G401 (cell line): Measurements from ENCODE around the gene POLN. TPM values are rescaled to one million over a fixed set of nuclear protein-coding genes. Genes with fewer than 3 reads are reported as not detected.

Experiments
- DNase-seq: peaks from one replicate; pipeline ENCODE4 v3.0.0-alpha.2; 2015; ENCODE audit warnings: low spot score
- in situ Hi-C: cut with HindIII; loops from 2 replicates; pipeline ENCODE4 v1.10.0; 2016; ENCODE audit warnings: low sequenced_read_pairs, mixed read lengths
- total RNA-seq: library from RNA; depleted of rRNA; stranded (reverse); fragments of >200 nt; shearing (Covaris generic); gene quantifications from 2 replicates; pipeline ENCODE4 v1.2.3, GENCODE V29; 2014; rRNA removed

The POLN gene
- total RNA-seq: 0.17 and 0.49 TPM in 2 replicates

DNA sequence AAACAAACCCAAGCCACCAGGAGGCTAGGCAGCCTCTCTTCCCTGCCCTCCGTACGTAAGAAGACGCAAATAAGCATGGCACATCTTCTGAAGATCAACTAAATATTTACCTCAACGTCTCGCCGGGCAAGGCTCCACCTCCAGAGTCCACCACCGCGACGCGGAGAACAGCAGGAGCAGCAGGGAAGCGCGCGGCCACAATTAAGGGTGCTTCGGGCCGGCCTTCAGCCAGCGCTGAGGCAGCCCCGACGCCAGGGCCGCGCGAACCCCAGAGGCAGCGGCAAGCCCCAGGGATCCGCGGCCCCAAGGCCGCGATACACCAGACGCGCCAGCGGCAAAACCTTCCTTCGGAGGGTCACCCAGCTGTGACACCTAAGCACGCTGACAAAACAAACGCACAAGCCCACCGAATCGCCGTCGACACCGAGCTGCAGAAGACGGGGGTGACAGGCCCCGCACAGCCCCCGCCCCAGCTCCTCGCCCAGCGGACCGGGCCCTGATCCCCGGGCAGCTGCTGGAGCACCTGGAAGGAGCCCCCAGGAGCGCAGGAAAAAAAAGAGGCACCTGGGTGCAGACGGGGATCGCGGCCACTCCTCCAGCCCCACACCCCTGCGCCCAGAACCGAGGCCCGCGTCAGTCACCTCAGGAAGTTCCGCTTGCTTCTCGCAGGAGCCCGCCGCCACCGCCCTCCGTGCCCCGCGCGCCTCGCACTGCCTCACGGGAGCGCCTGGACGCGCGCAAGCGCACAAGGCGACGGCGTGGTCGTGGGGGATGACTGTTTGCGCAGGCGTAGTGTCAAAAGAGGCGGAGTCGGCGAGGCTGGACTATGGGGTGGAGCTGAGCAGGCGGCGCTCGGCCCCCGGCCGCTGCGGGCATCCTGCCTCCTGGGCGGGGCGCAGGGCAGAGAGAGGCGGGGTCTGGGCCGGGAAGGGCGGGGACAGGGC lies at the start of gene POLN, which contains the start of gene HAUS3:
Gene POLN (minus strand): TSS at position 712 of the 944 bp plus-strand sequence. CDS start 12,890 bp downstream, outside the sequence.
Gene HAUS3 (minus strand): TSS at position 712 of the 944 bp plus-strand sequence. CDS start 1,175 bp downstream, outside the sequence.
- in situ Hi-C loops: loop anchor here (10.0 kb wide), 3 partner anchors 63 to 213 kb away; no protein-coding TSS in a partner anchor
- DNase-seq: peak; percentile 96

DNA sequence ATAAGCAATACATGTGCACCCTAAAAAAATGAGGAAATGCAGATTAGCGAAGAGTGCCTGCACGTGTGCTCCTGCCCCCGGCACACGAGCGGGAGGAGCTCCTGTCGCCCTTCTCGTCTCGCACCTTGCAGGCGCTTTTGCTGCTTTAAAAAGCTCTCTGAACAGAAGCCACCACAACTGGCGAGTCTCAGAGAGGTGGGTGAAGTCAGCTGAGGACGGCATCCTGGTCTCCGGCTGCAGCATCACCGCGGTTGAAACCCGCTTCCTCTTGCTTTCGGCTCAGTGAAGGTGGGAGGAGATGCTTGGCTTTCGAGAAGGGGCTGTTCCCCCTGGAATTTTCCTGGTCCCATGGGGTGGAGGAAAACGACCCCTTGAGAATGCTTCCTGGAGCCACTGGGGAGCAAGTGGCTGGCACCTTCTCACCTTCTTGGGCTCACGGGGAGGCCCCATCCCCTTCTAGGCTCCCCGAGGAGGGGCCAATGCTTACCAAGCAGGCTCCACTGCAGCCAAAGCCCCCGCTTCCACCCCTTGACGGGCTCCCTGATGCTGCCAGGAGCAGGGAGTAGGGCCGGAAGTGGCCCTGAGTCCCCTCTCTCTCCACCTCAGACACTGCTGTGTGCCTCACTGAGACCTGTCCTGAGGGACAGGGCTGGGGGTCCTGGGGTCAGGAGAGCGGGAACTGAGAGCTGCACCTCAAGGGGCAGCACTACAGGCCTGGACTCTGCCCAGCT lies 49.2 kb upstream of the POLN start:
- no peak for DNase-seq
- in situ Hi-C loops: no loop called here

DNA sequence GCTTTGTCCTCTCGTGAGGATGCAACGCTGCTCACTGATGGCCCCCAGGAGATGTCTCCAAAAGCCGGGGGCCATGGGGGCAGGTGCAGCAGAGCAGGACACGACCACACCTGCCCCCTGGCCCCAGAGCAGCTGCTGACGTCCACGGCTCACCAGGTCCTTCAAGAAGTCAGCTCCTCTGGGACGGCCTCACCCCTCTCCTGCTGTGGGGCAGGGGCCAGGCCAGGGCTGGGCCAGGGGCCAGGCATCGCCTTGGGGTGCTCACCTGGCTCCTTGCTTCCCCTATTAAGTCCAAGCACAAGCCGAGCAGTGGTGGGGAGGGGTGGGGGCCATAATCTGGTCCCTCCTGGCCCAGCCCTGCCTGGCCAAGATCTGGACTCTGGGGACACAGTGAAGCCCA lies 48.6 kb upstream of the POLN start:
- in situ Hi-C loops: no loop called here
- no peak for DNase-seq

DNA sequence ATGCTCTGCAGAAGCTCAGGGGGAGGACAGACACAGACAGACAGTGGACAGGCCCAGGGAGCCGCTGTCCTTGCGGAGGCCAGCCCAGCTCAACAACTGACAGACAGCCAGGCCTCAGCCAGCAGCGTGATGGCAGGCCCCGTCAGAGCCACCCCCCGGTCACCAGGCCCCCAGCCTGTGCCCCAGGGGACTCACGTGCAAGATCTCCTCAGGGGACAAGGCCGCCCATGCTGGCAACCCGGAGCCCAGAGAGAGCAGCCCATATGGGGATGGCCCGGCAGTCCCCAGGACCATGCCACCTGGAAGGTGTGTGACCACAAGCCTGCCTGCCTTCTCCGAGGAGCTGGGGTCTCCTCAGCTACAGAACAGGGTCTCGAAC lies 48.0 kb upstream of the POLN start:
- DNase-seq: no peak
- in situ Hi-C loops: no loop called here

DNA sequence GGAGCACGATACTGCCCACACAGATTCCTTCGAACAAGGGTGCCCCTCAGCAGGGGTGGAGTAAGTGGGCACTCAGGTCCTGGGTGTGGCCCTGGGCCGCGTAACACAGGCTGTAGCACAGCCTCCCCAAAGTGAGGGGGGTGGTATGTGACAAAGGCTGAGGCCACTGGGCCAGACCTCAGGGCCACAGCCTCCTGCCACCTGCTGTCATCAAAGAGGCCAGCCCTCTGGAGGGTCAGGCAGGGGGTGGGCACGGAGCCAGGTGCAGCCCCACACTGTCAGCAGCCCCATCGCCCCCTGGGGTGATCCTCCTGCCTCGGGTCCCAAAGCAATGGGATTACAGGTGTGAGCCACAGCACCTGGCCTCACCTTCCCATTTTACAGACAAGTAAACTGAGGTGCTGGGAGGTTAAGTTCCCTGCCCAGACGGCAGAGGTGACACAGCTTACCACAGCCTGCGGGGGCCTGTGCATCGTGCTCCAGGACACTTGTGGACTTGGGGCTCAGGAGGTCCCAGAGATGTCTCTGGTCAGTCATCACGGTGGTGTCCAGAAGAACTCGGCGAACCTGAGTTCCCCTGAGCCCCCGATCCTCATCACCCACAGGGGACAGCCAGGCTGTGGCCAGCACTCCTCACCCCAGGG lies 47.5 kb upstream of the POLN start:
- no peak for DNase-seq
- in situ Hi-C loops: no loop called here

DNA sequence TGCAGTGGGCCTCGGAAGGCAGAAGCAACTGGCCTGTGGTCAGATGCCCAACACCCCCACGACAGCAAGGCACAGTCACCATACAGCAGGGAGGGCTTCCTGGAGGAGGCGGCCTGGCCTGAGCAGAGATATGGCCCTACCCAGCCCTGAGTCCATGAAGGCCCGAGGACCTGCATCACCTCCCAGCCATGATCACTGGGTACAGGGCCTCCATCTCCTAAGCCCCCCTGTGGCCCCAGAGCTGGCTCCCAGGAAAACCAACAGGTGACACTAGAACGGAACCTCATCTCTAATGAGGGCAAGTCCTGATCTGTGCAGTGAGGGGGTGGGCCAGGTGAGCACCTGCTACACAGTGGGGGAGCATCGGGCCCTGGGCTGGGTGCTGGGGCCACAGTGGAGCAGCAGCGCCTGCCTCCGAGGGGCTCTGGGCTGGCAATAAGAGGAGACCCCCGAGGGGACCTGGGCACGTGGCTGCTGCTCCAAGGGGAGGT lies 46.2 kb upstream of the POLN start:
- in situ Hi-C loops: no loop called here
- DNase-seq: no peak

DNA sequence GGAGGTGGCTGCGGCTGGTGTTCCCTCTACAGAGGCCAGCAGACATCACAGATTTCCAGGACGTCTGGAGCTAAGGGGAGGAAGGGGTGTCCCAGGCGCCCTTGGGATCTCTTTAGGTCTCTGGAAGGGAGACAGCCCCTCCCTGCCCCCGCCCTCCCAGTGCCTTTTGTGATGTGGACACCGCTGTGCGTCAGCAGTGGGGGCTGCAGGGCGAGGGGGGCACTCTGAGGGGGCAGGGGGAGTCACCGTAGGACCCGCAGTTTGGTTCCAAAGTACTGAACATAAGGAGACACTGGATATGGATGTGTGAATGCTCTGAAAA lies 45.6 kb upstream of the POLN start:
- DNase-seq: no peak
- in situ Hi-C loops: no loop called here

DNA sequence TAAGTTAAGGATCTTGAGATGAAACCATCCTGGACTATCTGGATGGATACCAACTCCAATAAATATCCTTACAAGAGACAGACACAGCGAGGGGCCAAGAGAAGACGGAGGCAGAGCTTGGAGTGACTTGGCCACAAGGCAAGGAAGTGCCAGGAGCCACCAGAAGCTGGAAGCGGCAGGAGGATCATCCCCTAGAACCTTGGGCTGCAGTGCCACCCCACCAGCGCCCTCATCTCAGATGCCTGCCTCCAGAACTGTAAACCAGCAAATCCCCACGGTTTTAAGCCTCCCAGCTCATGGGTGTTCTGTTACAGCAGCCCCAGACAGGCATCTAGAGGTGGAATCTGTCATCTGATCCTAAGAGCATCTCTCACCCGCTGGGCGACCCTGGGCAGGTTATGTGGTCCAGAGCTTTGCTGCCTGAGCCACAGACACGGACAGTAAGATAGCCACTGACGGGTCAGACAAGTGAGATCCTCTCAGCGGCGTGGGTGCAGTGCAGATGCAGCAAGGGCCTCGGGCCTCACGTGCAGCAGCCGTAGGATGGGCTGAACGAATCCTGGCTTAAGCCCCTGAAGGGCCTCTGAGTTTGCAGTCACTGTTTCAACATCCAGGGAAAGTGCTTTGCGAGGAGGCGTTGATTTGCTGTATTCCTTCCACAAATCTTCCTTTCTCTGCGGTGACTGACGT lies 45.1 kb upstream of the POLN start:
- in situ Hi-C loops: no loop called here
- no peak for DNase-seq

DNA sequence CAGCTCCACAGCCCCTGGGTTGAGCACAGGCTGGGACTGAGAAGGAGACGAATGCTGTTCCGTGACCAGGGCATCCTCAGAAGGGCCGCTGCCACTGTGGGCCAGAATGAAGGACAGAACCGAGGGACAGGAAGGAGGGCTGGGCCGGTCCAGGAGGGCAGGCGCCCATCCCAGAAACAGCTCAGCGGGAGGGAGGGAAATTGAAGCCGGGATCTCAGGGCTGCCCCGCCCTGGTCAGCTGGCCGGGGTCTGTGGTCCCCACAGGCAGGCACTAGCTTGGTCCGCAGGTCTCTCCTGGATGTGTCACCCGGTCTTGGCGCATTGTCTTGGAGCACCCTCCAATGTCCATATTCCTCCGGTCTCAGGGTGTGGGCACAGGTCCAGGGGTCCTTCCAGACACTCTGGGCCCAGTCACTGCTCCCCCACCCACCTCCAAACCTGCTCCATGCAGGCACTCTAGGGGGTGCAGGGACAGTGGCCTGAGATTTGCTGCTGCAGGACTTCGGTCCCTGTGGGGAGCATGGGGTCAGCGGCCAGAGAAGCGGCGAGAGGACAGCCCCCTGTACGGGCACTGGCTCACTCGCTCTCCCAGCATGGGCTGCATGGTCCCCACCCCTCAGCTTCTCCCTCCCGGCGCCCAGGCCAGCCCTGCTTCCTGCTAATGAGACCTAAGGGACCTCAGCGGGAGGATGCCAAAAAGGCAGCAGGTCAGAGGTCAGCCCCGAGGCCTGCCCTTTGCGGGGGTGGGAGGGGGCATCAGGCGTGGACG lies 43.9 kb upstream of the POLN start:
- DNase-seq: no peak
- in situ Hi-C loops: no loop called here

DNA sequence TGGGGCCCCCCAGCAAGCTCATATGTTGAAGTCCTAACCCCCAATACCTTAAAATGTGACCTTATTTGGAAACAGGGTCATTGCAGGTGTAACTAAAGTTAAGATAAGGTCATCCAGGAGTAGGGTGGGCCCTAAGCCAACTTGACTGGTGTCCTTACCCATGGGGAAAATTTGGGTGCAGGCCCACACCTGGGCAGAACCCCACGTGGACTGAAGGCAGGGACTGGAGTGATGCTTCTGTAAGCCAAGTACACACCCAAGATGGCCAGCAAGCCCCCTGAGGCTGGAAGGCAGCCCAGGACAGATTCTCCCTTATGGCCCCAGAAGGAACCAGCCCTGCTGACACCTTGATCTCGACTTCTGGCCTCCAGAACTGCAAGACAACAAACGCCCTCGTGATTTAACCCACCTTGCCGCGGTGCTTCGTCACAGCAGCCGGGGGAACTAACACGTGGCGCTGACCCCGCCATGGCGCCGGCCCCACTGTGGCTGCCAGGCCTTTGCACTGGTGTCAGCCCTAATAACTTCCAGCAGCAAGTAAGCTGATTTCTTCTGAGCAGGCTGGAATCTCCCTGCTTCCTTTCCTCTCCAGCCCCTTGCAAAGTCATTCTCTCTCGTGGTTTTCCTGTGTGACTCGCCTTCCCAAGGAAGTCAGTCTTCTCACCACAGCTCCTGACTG lies 43.2 kb upstream of the POLN start:
- no peak for DNase-seq
- in situ Hi-C loops: no loop called here

DNA sequence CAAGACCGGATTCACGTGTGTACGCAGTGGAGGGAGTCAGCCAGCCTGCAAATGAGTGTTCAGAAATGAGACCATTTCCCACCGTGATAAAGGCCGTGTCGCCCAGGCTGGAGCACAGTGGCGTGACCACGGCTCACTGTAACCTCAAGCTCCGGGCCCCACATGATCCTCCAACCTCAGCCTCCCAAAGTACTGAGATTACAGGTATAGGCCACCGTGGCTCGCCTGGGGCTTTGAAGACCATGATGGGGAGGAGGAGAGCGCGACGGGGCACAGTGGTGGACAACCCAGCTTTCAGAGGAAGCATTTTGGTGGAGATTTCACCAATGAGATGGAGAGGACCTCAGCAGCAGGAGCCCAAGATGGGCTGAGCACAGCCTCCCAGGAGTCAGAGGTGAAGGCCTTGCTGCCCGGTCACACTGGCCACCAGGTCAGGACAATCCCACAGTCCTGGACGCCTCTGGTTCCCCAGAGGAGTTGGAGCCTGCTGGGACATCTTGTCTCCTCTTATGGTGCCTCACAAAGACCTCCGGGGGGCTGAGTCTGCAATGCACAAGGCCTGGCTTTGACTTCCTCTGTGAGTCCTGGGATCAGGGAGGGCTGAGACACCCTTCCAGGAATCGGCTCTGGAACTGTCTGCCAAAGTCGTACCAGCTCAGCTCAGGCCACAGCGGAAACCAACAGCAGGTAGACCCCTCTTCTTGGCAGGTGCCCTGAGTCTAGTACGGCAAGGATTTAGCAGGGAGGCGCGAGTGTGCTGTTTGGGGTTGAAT lies 42.4 kb upstream of the POLN start:
- in situ Hi-C loops: no loop called here
- DNase-seq: no peak

DNA sequence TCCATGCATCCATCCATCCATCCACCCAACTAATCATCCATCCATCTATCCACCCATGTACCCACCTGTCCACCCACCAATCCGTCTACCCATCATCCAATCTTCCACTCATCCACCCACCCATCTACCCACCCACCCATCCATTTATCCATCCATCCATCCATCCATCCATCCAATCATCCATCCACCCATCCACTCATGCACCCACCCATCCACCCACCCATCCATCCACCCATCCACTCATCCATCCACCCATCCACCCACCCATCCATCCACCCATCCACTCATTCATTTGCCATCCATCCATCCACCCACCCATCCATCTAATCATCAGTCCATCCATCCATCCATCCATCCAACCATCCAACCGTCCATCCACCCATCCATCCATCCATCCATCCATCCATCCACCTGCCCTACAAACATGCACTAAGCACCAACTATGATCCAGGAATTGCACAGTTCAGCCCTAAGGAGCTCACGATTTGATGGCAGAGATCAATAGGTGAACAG lies 41.3 kb upstream of the POLN start:
- in situ Hi-C loops: no loop called here
- DNase-seq: no peak

DNA sequence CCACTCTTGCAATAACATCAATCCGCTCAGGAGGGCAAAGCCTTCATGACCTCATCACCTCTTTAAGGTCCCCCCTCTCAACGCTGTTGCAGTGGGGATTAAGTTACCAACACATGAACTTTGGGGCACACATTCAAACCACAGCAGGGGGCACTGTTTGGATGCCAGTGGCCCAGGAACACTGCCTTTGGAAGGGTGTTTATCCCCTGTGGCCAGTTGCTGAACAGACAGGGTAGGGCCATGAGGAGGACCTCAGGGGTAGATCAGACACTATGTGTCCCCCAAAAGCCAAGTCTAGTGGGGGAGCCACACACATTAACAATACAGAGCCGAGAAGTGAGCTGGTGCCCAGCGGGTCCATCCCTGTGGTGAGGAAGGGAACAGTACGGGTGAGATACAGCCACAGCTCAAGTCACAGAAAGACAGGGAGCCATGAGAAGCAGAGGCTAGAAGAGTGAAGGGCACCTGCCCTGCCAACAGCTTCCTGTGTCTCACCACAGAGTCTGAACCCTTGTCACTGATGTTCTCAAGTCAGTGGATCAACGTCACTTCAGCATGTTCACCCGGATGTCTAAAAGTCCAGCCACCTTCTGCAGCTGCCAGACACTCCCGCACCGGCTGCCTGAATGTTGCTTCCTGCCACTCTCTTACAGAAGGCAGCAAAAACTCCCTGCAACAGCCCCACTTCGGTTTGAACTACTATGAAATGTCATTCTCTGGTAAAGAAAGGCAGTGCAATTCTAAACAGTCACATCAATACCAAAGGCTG lies 39.8 kb upstream of the POLN start:
- no peak for DNase-seq
- in situ Hi-C loops: no loop called here

DNA sequence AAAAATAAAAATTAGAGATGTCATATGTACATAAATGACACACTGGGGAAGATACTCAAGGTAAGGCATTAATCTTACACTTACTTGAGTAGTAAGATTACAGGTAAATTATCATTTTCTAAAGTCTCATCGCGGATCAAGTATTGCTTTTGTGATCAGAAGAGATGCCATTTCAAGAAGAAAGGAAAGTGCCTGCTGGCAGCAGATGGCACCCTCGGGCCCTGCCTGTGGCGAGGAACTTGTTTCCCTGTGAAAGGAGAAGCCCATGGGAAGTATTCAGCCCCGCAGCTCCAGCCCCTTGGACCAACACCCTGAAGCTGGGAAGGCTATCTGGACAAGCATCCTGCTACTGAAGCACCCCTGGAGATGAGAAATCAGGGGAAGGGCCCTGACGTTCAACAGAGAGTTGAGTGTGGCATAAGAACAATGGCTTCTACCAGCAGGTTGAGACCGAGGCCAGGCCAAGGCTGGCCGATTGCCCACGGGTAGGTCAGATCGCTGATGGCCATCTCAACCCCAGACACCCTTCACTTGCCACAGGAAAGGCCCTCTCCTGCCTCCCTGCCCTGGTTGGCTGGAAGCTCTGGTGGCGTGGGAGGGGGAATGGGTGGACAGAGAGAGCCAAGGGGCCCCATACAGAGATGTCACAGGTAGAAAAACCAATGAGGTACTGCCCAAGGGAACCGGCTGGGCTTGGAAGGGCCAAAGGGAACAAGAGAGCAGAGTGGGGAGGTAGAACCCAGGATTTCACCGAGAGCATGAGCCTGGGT lies 38.8 kb upstream of the POLN start:
- no peak for DNase-seq
- in situ Hi-C loops: no loop called here

DNA sequence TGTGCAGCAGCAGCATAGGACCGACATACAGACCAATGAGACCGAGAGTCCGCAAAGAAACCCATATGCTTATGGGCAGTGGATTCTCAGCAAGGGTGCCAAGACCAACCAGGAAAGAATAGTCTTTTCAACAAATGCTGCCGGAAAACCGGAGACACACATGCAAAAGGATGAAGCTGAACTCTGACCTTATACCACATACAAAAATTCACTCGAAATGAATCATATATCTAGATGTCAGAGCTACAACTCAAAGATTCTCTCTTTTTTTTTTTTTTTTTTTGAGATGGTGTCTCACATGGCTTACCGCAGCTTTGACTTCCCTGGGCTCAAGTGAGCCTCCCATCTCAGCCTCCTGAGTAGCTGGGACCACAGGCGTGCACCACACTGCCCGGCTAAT lies 36.0 kb upstream of the POLN start:
- DNase-seq: no peak
- in situ Hi-C loops: no loop called here
